Ascending aorta (tissue), 2 donors: Measurements from ENCODE around the gene UNK. TPM values are rescaled to one million over a fixed set of nuclear protein-coding genes. Genes with fewer than 3 reads are reported as not detected.
A peak's percentile ranks its signal among the peaks of the same experiment; 100 is the strongest.
"Not testable (repeated sequence)": the region's sequence is repeated elsewhere in the genome, so short reads cannot be mapped to it uniquely, and the experiment has no call there.

Source experiments
- DNase-seq, 2 donors: peaks; one replicate each; pipeline ENCODE4 v3.0.0-alpha.2; 2019; ENCODE audit warnings: low spot score in 2 of 2
- H3K27ac ChIP-seq, 2 donors: fragments of 200-600 bp; sonication (generic); one replicate each; pipeline ENCODE4 v1.5.1; 2016 to 2017; ENCODE audit warnings: mild to moderate bottlenecking in 1 of 2
- H3K27me3 ChIP-seq: fragments of 200-600 bp; sonication (generic); one replicate; pipeline ENCODE4 v1.5.1; 2017
- H3K36me3 ChIP-seq, 2 donors: fragments of 200-600 bp; sonication (generic); one replicate each; pipeline ENCODE4 v1.5.1; 2016
- H3K4me1 ChIP-seq, 2 donors: fragments of 200-600 bp; sonication (generic); one replicate each; pipeline ENCODE4 v1.5.1; 2016 to 2017; ENCODE audit warnings: mild to moderate bottlenecking in 1 of 2
- H3K4me3 ChIP-seq, 2 donors: fragments of 200-600 bp; sonication (generic); one replicate each; pipeline ENCODE4 v1.5.1; 2016 to 2017; ENCODE audit warnings: mild to moderate bottlenecking in 1 of 2
- H3K9me3 ChIP-seq, 2 donors: fragments of 200-600 bp; sonication (generic); one replicate each; pipeline ENCODE4 v1.5.1; 2016
- CTCF ChIP-seq, 3 experiments: fragments of 200-600 bp in 2 of 3; fragments of 450-650 bp in 1 of 3; sonication (generic) in 2 of 3; IDR thresholded peaks; one replicate each; pipeline ENCODE4 v1.5.1; 2016 to 2019; ENCODE audit warnings: antibody characterized with exemption in 3 of 3, mild to moderate bottlenecking in 1 of 3, moderate library complexity in 1 of 3
- intact Hi-C: fragments of 100-400 bp; cut with DNase I; formaldehyde crosslinking; loops from one replicate; pipeline ENCODE4 v1.15.1; 2023
- total RNA-seq: library from RNA; depleted of rRNA; stranded (reverse); fragments of >200 nt; gene quantifications from one replicate; pipeline ENCODE4 v1.1.0, GENCODE V29; 2016

The UNK gene
- total RNA-seq, 1 donor from 2014 or later = 73.9 TPM

DNA sequence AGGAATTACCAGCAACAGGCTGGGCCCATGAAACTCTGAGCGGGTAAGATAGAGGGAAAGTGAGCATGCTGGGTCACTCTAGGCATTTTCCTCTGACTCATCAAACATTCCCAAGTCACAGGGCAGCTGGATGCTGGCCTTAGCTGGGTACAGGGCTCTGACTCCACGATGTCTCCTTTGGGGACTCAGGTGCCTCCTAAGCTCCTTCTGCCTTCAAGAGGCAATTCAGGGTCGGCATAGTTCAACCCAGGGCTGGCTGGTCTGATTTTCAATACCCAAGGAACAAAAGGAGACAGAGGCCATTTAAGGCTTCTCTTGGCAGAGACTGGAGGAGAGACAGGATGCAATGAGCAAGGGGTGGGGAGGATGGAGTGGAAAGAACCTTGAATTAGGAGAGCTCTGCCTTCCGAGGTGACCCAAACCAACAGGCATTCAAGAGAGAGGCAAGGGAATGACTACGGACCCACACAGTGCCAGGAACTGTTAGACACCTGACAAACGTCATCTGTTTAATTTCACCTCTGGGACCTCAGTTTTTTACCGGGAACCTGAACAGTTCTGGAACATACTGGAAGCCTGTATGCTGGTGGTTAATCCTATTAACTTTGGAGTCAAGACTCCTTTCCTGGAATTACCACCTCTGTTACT lies 69.6 kb downstream of the UNK start:
- intact Hi-C loops = loop anchor here (2.0 kb wide), 1 partner anchor 69 kb away; the partner anchor contains the start of gene UNK
- DNase-seq = peak in 1 of 2 donors; percentile 87
- Histone ChIP-seq H3K4me1 (peaks cover 3 to 21% of the 10 kb centered on the region in 2 donors), H3K27me3 (no peaks in the 10 kb centered on the region), H3K4me3 (peak overlapping the region; percentile 56 to 87), H3K9me3 (no peaks in the 10 kb centered on the region), H3K36me3 (peaks cover 29 to 30% of the 10 kb centered on the region in 2 donors), H3K27ac (peak overlapping the region; percentile 95 to 97)
- no peak for TF ChIP-seq CTCF (IDR thresholded peaks at IDR 0.05)

- Histone ChIP-seq H3K4me3 (peak overlapping the region; percentile 56 to 87), H3K9me3 (no peaks in the 10 kb centered on the region), H3K4me1 (peaks cover 3 to 17% of the 10 kb centered on the region in 2 donors), H3K27ac (peak overlapping the region; percentile 95 to 97), H3K36me3 (peaks cover 22 to 23% of the 10 kb centered on the region in 2 donors), H3K27me3 (no peaks in the 10 kb centered on the region)
- DNase-seq = no peak
- intact Hi-C loops = loop anchor here (1.0 to 2.0 kb wide), 4 partner anchors 17 to 70 kb away; partner anchors contain the start of genes TRIM65 and UNK
- TF ChIP-seq CTCF (IDR thresholded peaks at IDR 0.05) = peak in 1 of 3 experiments; percentile 21
Measured at GRCh38 chr17:75854881-75855309, 70.3 kb downstream of the UNK start.

- no peaks in the 10 kb centered on the region for H3K27me3 ChIP-seq
- DNase-seq = peak; percentile 99 to 100
- H3K4me3 ChIP-seq = peak within 1 kb of the TSS; percentile 56 to 87
- peak within 1 kb of the TSS; percentile 95 to 98 for H3K27ac ChIP-seq
- intact Hi-C loops = loop anchor here (1.0 to 2.0 kb wide), 4 partner anchors 17 to 71 kb away; partner anchors contain the start of genes TRIM65 and UNK
- TF ChIP-seq CTCF (IDR thresholded peaks at IDR 0.05) = peak; percentile 63 to 84 (median 68)
- H3K4me1 ChIP-seq = peaks cover 3 to 17% of the 10 kb centered on the region in 2 donors
- no peaks in the 10 kb centered on the region for H3K9me3 ChIP-seq
- peaks cover 16 to 18% of the 10 kb centered on the region in 2 donors for H3K36me3 ChIP-seq
Measured at GRCh38 chr17:75855310-75856061, 70.9 kb downstream of the UNK start, which contains the start of gene WBP2. TSS of gene WBP2 (minus strand) at chr17:75855335. CDS start at chr17:75855297, 38 bp downstream.

- no peak for TF ChIP-seq CTCF (IDR thresholded peaks at IDR 0.05)
- Histone ChIP-seq H3K4me3 (peak overlapping the region; percentile 56 to 87), H3K27ac (peak overlapping the region; percentile 95 to 98), H3K9me3 (no peaks in the 10 kb centered on the region), H3K27me3 (no peaks in the 10 kb centered on the region), H3K4me1 (peaks cover 3 to 17% of the 10 kb centered on the region in 2 donors), H3K36me3 (peaks cover 9 to 10% of the 10 kb centered on the region in 2 donors)
- intact Hi-C loops = no loop called here
- DNase-seq = no peak
Measured at GRCh38 chr17:75856062-75856756, 71.6 kb downstream of the UNK start.

DNA sequence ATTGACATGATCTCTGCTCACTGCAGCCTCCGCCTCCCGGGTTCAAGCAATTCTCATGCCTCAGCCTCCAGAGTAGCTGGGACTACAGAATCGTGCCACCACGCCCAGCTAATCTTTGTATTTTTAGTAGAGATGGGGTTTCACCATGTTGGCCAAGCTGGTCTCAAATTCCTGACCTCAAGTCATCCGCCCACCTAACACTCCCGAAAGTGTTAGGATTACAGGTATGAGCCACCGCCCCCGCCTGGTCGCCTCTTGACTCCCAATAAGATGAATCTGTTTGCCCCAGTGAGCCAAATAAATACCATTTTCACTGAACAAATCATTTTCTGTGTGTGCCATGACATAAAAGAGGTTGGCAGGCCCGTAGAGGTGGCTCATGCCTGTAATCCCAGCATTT lies 74.8 kb downstream of the UNK start:
- DNase-seq, H3K36me3 ChIP-seq, H3K27me3 ChIP-seq, H3K9me3 ChIP-seq, H3K4me3 ChIP-seq, intact Hi-C loops: not testable (repeated sequence)
- Histone ChIP-seq H3K4me1 (peaks cover 0 to 11% of the 10 kb centered on the region in 2 donors), H3K27ac (peak overlapping the region in 1 of 2 donors; percentile 26)
